Body of pancreas (tissue), 4 donors: Measurements from ENCODE around the gene VRK1. TPM values are rescaled to one million over a fixed set of nuclear protein-coding genes. Genes with fewer than 3 reads are reported as not detected.

Experiments used
- ATAC-seq: fragments of 150-250 bp; one replicate; pipeline ENCODE4 v1.9.1; 2016
- DNase-seq, 4 donors: peaks; one replicate each; pipeline ENCODE4 v3.0.0-alpha.2; 2019
- H3K27ac ChIP-seq, 4 donors: fragments of 200-600 bp; sonication (generic); 1 replicate in 3 of 4; 2 replicates in 1 of 4; pipeline versions ENCODE4 v1.5.1 to v1.6.1; 2016 to 2019; ENCODE audit warnings: mild to moderate bottlenecking in 1 of 4, mixed read lengths in 1 of 4, moderate library complexity in 1 of 4
- H3K27me3 ChIP-seq, 2 donors: fragments of 200-600 bp; sonication (generic); one replicate each; pipeline ENCODE4 v1.6.0; 2016; ENCODE audit warnings: mild to moderate bottlenecking in 1 of 2
- H3K36me3 ChIP-seq, 2 donors: fragments of 200-600 bp; sonication (generic); replicated peaks in 1 of 2; 2 replicates each; pipeline ENCODE4 v1.5.1; 2016; ENCODE audit warnings: low read depth in 2 of 2; ENCODE audit not compliant: insufficient read depth in 1 of 2
- H3K4me1 ChIP-seq: fragments of 200-600 bp; sonication (generic); one replicate; pipeline ENCODE4 v1.6.0; 2016
- H3K4me3 ChIP-seq, 2 donors: fragments of 200-600 bp; sonication (generic); 1 replicate in 1 of 2; 2 replicates in 1 of 2; pipeline ENCODE4 v1.5.1; 2016 to 2019
- H3K9me3 ChIP-seq, 3 donors: fragments of 200-600 bp; sonication (generic); 1 replicate in 2 of 3; 2 replicates in 1 of 3; pipeline ENCODE4 v1.5.1; 2016
- POLR2A ChIP-seq, 3 donors: fragments of 450-650 bp; IDR thresholded peaks; one replicate each; pipeline ENCODE4 v1.6.1; 2016; ENCODE audit warnings: antibody characterized with exemption in 3 of 3, mild to moderate bottlenecking in 2 of 3
- WGBS, 2 donors: methylation state at CpG; one replicate each; pipeline ENCODE4 v1.1.5; 2017; 5-methylcytosine and 5-hydroxymethylcytosine counted together
- intact Hi-C: fragments of 100-400 bp; cut with DNase I; formaldehyde crosslinking; loops from one replicate; pipeline ENCODE4 v1.15.1; 2023
- total RNA-seq, 2 donors: library from RNA; depleted of rRNA; stranded (reverse); fragments of >200 nt; gene quantifications; one replicate each; pipeline ENCODE4 v1.1.0, GENCODE V29; 2016
- TF ChIP-seq, protein P1 (sequence below), 7 experiments: fragments of 450-650 bp in 4 of 7; fragments of 200-600 bp in 3 of 7; sonication (generic) in 3 of 7; IDR thresholded peaks; one replicate each; pipeline ENCODE4 v1.5.1; 2016 to 2019; ENCODE audit warnings: antibody characterized with exemption in 7 of 7

VRK1 gene
- total RNA-seq, 2 donors from 2014 or later, result 5.6 to 10.4 TPM

DNA sequence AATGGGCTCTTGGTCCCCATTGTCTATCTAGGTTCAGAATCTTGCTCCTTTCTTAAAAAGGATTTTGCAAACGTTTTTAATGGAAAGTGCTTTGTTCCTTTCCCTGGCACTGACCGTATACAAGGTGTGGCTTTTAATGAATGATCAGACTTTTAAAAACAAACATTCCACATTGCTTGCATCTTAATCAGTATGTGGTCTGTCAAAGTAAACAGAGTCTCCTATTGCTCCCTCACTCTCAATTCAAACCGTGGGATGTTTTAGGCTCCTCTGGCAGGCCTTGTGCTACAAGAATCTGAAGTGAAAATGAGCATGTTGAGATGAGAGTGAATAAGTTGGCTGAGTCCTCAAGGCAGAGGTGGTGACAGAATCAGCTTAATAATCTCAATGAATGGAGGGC is 107.0 kb downstream of the VRK1 start:
- H3K36me3 ChIP-seq, result no peaks in the 10 kb centered on the region
- ATAC-seq, result no peak
- H3K27ac ChIP-seq, result no peak overlapping the region
- no peaks in the 10 kb centered on the region for H3K4me1 ChIP-seq
- no peak for TF ChIP-seq POLR2A (IDR thresholded peaks at IDR 0.05)
- TF ChIP-seq, protein P1, sequence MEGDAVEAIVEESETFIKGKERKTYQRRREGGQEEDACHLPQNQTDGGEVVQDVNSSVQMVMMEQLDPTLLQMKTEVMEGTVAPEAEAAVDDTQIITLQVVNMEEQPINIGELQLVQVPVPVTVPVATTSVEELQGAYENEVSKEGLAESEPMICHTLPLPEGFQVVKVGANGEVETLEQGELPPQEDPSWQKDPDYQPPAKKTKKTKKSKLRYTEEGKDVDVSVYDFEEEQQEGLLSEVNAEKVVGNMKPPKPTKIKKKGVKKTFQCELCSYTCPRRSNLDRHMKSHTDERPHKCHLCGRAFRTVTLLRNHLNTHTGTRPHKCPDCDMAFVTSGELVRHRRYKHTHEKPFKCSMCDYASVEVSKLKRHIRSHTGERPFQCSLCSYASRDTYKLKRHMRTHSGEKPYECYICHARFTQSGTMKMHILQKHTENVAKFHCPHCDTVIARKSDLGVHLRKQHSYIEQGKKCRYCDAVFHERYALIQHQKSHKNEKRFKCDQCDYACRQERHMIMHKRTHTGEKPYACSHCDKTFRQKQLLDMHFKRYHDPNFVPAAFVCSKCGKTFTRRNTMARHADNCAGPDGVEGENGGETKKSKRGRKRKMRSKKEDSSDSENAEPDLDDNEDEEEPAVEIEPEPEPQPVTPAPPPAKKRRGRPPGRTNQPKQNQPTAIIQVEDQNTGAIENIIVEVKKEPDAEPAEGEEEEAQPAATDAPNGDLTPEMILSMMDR (IDR thresholded peaks at IDR 0.05), result no peak
- H3K4me3 ChIP-seq, result no peak overlapping the region
- H3K27me3 ChIP-seq, result no peaks in the 10 kb centered on the region
- H3K9me3 ChIP-seq, result peaks cover 0 to 5% (median 0%) of the 10 kb centered on the region in 3 donors
- WGBS, 2 donors, result 40 to 43% methylated on average over 3 of the region's 3 CpGs
- intact Hi-C loops, result no loop called here
- DNase-seq, result no peak

DNA sequence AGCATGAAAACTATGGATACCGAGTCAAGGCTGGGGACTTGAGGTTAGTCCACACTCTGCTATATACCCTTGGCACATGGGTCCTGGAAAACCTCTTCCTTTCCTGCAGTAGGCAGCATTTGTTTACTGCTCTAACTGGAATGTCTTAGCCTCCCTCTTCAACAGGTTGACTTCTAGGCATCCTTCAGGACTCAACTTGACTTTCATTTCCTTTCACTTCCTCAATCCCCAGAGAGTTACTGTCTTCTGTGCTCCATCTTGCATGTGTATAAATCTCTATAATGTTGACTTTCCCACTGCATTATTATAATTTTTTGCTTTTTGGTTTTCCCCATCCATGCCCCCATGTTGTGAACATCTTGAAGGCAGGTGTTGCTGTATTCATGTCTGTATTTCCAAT is 107.9 kb downstream of the VRK1 start:
- WGBS, 2 donors, result 86 to 92% methylated on average over 1 of the region's 1 CpG
- Histone ChIP-seq H3K27ac (no peak overlapping the region), H3K27me3 (no peaks in the 10 kb centered on the region), H3K4me3 (no peak overlapping the region), H3K9me3 (peaks cover 0 to 9% (median 0%) of the 10 kb centered on the region in 3 donors), H3K4me1 (no peaks in the 10 kb centered on the region), H3K36me3 (no peaks in the 10 kb centered on the region)
- ATAC-seq, result no peak
- intact Hi-C loops, result no loop called here
- TF ChIP-seq, protein P1 (IDR thresholded peaks at IDR 0.05), result no peak
- DNase-seq, result no peak

DNA sequence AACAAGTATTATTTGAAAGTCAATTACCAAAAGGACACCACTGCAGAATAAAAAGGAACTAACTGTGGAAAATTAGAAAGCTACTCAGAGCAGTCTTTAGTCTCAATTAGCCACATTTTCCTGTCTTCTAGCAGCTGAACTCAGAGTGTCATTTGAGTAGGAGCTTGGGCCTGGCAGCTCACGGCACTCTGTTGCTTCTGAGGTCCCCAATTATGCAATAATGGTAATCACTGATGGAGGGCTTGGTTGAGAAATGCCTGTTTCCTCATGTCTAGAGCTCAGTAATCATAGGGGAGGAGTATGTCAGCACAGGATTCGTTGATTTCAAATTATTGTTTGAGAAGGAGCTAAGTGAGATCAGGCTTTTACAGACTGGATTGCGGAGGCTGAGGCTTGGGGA is 108.6 kb downstream of the VRK1 start:
- no peaks in the 10 kb centered on the region for H3K27me3 ChIP-seq
- no peak for ATAC-seq

DNA sequence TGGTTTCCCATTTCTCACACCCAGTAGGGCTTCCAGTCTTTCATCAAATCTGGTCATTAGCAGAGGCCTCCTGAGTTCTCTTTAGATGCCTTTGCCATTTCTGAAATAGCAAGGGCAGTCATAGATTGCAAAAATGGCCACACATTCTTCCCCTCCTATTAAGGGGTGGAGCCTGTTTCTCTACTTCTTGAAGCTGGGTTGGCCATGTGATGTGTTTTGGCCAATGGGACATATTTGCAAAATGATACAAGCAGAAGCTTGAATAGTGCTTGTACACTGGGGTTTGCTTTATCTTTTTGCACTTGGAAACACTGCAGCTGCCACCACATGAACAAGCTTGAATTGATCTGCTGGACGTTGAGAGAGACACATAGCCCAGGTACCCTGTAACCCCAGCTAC is 109.3 kb downstream of the VRK1 start:
- H3K9me3 ChIP-seq, result peaks cover 0 to 9% (median 0%) of the 10 kb centered on the region in 3 donors
- WGBS, 2 donors, result 50 to 64% methylated on average over 1 of the region's 1 CpG
- no peak overlapping the region for H3K4me3 ChIP-seq
- intact Hi-C loops, result no loop called here
- H3K27ac ChIP-seq, result no peak overlapping the region
- ATAC-seq (no peak), DNase-seq (no peak)
- H3K36me3 ChIP-seq, result no peaks in the 10 kb centered on the region
- TF ChIP-seq, protein P1 (IDR thresholded peaks at IDR 0.05), result no peak
- no peak for TF ChIP-seq POLR2A (IDR thresholded peaks at IDR 0.05)
- no peaks in the 10 kb centered on the region for H3K27me3 ChIP-seq
- H3K4me1 ChIP-seq, result no peaks in the 10 kb centered on the region

More for the DNA sequence above, 108.6 kb downstream of the VRK1 start:
- Histone ChIP-seq H3K9me3 (peaks cover 0 to 9% (median 0%) of the 10 kb centered on the region in 3 donors), H3K4me1 (no peaks in the 10 kb centered on the region), H3K4me3 (no peak overlapping the region), H3K27ac (no peak overlapping the region), H3K36me3 (no peaks in the 10 kb centered on the region)
- 64 to 72% methylated on average over 3 of the region's 3 CpGs for WGBS, 2 donors
- no peak for TF ChIP-seq POLR2A (IDR thresholded peaks at IDR 0.05)
- TF ChIP-seq, protein P1 (IDR thresholded peaks at IDR 0.05), result no peak
- no peak for DNase-seq
- intact Hi-C loops, result no loop called here

DNA sequence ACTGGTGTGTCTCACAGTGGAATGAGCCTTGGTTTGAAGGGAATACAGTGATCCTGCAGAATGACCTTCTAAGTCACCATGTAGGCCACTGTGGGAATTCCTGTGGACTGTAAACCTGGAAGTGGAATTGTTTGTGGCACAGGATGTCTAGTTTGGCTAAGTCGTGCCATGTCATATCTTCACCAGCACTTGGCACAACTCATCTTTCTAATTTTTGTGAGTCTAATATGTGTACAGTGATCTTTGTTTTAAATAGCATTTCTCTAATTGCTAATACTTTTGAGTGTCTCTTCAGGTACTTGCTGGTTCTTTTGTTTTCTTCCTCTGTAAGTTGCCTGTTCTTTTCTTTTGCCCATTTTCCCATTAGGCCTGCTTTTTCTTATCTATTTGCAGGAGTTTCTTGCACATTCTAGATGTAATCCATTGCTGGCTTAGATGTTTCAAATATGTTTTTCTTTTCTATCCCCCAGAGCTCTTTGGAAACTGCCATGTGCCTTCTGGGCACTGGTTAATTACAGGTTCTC is 112.7 kb downstream of the VRK1 start:
- no peak for DNase-seq
- intact Hi-C loops, result no loop called here
- H3K36me3 ChIP-seq, result no peaks in the 10 kb centered on the region
- 84 to 93% methylated on average over 1 of the region's 1 CpG for WGBS, 2 donors
- no peaks in the 10 kb centered on the region for H3K27me3 ChIP-seq
- TF ChIP-seq, protein P1 (IDR thresholded peaks at IDR 0.05), result no peak
- TF ChIP-seq POLR2A (IDR thresholded peaks at IDR 0.05), result no peak
- no peak overlapping the region for H3K4me3 ChIP-seq
- ATAC-seq, result no peak
- H3K27ac ChIP-seq, result no peak overlapping the region
- H3K4me1 ChIP-seq, result no peaks in the 10 kb centered on the region
- peaks cover 0 to 9% (median 0%) of the 10 kb centered on the region in 3 donors for H3K9me3 ChIP-seq
